ENCODE data around the gene DENND2A. TPM values are rescaled to one million over a fixed set of nuclear protein-coding genes. Genes with fewer than 3 reads are reported as not detected.
"Not testable (repeated sequence)": the region's sequence is repeated elsewhere in the genome, so short reads cannot be mapped to it uniquely, and the experiment has no call there.

DENND2A gene
- total RNA-seq, 1 donor from 2014 or later, result 7.2 TPM

DNA sequence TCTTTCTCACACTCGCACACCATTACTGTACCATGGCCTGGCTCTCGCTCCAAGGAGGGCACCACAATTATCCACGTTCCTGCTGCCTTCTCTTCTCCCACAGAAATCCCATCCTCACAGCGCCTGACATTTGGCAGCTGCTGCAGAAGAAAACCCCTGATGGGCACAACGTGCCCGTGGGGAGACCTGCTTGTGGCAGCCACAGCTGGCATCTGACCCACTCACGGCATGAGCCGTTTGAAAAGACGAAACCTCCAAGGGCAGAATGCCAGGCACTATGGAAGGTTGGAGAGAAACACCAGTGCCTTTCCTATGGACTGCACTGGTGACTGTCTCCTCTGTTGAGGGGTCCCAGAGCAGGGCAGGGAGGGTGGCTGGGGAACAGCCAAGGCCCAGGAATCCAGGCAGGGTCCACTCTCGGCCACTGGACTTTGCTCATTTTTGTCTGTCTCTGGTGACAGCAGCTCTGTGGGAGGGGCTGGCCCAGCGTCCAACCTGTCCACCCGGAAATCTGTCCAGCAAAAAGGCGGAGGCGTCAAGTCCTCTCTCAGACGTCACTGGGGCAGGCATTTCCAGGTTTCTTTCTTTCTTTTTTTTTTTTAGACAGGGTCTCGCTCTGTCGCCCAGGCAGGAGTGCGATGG, 100.4 kb downstream of the DENND2A start:
- intact Hi-C loops (cut with DNase I), result loop anchor here (5.0 kb wide), 1 partner anchor 102 kb away; the partner anchor contains the start of gene DENND2A
- DNase-seq (ENCODE audit: low spot score), result no peak

DNA sequence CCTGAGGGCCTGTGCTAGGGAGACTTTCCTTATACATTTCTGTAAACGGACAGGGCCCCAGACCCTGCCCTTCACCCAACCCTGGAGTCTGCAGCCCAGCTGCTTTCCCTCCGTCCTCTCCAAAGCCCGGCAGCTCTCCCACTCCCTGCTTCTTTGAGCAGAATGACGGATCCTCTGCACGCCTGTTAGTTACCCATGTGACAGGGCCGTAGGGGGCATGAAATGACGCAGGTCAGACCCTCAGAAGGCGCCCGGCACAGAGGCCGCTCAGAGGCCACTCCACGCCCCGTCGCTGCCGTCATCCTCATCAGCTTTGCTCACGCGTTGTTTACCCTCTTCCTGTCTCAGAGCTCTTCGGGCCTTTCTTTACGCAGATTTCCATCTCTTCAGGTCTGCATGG, 101.2 kb downstream of the DENND2A start:
- intact Hi-C loops (cut with DNase I), result loop anchor here (10.0 kb wide), 1 partner anchor 55 kb away; no protein-coding TSS in a partner anchor
- no peak for DNase-seq (ENCODE audit: low spot score)

GRCh38 chr7:140537750-140538482, 102.7 kb downstream of the DENND2A start:
- no peak for DNase-seq (ENCODE audit: low spot score)
- intact Hi-C loops (cut with DNase I), result loop anchor here (10.0 kb wide), 1 partner anchor 57 kb away; no protein-coding TSS in a partner anchor

GRCh38 chr7:140534743-140535142, 105.9 kb downstream of the DENND2A start:
- intact Hi-C loops (cut with DNase I), result loop anchor here (10.0 kb wide), 1 partner anchor 60 kb away; no protein-coding TSS in a partner anchor
- no peak for DNase-seq (ENCODE audit: low spot score)

DNA sequence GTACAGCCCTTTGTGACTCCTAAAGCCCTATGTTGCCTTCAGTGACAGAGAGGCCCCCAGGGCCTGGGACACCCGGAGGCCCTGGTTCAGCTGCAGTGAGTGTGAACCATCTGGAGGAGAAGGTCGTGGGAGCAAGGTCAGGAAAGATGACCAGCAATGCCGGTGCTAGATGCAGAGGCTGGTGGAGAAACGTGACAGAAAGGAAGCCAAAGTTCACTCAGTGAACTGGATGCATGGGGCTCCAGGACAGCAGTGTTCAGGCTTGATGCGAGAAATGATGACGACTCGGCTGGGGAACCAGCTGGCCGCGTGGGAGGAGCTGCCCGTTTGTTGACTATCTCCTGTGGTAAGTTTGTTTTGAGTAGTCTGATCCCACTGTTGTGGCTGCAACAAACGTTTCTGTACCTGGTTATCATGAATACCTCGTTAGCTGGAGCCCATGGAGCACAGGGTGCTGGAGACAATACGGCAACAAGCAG, 107.2 kb downstream of the DENND2A start:
- intact Hi-C loops (cut with DNase I), result loop anchor here (10.0 kb wide), 1 partner anchor 61 kb away; no protein-coding TSS in a partner anchor
- DNase-seq (ENCODE audit: low spot score), result no peak

DNA sequence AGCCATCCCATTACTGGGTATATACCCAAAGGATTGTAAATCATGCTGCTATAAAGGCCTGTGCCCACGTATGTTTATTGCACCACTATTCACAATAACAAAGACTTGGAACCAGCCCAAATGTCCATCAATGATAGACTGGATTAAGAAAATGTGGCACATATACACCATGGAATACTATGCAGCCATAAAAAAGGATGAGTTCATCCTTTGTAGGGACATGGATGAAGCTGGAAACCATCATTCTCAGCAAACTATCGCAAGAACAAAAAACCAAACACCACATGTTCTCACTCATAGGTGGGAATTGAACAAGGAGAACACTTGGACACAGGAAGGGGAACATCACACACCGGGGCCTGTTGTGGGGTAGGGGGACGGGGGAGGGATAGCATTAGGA, 111.2 kb downstream of the DENND2A start:
- intact Hi-C loops (cut with DNase I); DNase-seq (ENCODE audit: low spot score): not testable (repeated sequence)

DNA sequence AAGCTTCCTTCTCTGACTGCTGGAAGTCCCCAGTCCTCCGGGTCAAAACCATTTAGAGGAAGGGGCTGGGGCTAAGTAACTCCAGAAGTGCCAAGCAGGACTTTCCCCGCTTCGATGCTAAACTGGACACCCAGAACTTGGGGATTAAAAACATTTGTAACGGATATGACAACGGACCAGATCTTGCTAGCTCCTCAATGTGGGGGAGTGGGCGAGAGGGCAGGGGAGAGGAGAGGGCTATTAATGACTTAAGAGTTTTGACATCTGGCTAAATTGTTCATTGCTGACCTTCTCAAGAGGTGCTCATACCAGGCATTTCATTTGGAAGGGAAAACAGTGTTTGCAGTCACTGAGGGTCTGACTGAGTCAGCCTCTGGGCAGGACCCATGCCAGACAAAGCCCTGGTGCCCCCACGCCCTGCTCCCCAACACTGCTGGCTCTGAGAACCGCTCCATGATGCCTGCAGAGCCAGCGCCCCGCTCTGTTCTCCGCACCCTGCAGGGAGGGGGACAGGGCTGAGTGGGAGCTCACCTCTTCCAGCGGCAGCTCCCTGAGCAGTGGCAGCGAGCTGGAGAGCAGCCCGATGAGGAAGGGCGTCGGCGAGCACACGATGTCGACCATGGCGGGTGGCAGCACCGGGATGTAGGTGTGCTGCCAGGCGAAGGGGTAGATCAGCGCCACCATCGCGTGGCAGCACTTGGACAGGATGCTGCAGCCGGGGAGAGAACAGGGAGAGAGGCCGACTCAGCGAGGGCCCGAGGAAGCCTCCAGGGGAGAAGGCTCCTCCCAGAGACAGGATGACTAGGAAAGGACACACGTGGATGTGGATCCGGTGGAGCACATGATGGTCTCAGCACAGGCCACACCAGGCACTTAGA, 113.6 kb downstream of the DENND2A start:
- intact Hi-C loops (cut with DNase I), result no loop called here

GRCh38 chr7:140526214-140526613, 114.4 kb downstream of the DENND2A start:
- intact Hi-C loops (cut with DNase I), result no loop called here
- DNase-seq (ENCODE audit: low spot score), result no peak

More for the DNA sequence above, 113.6 kb downstream of the DENND2A start:
- no peak for DNase-seq (ENCODE audit: low spot score)

- DNase-seq (ENCODE audit: low spot score), result no peak
- intact Hi-C loops (cut with DNase I), result no loop called here
These were observed 114.9 kb downstream of the DENND2A start for GRCh38 chr7:140525743-140526142.

- no peak for DNase-seq (ENCODE audit: low spot score)
- intact Hi-C loops (cut with DNase I), result no loop called here
These were observed 119.2 kb downstream of the DENND2A start for GRCh38 chr7:140521421-140521820.

DNA sequence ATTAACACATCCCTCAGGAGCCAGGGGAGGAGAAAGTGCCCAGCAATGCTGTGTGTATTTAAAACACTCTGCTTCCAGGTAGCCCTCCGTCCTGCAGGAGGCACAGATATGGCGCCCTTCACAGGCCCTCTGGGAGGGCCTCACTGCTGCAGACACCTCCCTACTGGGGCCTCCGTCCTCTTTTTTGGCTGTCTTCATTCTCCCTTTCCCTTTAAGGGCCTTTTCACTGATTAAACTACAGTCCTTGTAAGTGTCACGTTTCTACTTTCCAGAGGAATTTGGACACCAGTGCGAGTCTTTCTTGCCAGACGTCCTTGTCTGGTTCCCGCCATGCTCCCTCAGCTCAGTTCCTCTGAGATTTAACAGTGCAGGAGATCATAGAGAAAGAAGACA, 121.6 kb downstream of the DENND2A start:
- DNase-seq (ENCODE audit: low spot score), result no peak

GRCh38 chr7:140518370-140519006, 122.1 kb downstream of the DENND2A start:
- intact Hi-C loops (cut with DNase I), result loop anchor here (1.0 to 5.0 kb wide), 3 partner anchors 41 to 135 kb away; partner anchors contain the start of gene MKRN1
- no peak for DNase-seq (ENCODE audit: low spot score)

More for the DNA sequence above, 121.6 kb downstream of the DENND2A start:
- intact Hi-C loops (cut with DNase I), result loop anchor here (5.0 kb wide), 2 partner anchors 42 to 48 kb away; partner anchors contain the start of gene MKRN1

- DNase-seq (ENCODE audit: low spot score), result peak; percentile 92
- intact Hi-C loops (cut with DNase I), result loop anchor here (1.0 to 5.0 kb wide), 3 partner anchors 40 to 136 kb away; partner anchors contain the start of gene MKRN1
These were observed 122.9 kb downstream of the DENND2A start for GRCh38 chr7:140517546-140518369.

DNA sequence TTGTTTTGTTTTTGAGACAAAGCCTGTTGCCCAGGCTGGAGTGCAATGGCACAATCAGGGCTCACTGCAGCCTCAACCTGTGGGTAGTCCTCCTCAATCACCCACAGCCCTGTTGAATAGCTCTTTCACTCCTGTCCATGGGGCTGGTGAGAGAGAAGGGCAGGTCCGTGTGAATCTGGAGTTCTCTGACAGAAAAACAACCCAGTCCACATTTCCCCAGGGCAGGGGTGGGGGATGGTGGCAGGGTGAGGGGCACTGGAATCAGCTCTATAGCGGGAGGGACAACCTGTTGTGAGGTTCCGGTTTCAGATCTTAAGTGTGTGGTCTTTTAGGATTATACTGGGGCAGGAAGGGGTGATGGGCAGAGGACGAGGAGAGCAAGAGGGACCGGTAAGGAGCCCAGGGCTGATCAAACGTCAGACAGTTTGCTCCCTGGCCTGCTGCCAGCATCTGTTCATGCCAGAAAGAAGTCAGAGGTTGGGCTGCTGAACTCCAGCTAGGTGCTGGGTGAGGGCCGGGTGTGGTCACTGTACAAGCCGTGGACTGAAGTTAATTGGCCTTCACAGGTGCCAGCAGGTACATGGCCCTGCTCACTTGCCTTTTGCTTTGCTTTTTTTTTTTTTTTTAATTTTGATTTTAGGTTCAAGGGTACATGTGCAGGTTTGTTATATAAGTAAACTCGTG, 128.2 kb downstream of the DENND2A start:
- intact Hi-C loops (cut with DNase I), result no loop called here
- no peak for DNase-seq (ENCODE audit: low spot score)

DNA sequence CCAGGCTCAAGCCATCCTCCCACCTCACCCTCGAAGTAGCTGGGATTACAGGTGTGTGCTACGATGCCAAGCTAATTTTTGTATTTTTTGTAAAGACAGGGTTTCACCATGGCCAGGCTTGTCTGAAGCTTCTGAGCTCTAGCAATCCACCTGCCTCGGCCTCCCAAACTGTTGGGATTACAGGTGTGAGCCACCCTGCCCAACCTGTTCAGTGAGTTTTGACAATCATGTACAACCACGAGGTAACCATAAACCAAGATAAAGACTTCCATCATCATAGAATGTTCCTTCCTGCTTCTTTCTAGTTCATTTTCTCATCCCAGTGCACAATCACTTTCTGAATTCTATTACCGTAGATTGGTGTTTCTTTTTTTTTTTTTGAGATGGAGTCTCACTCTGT, 130.8 kb downstream of the DENND2A start:
- intact Hi-C loops (cut with DNase I), result no loop called here
- no peak for DNase-seq (ENCODE audit: low spot score)

DNA sequence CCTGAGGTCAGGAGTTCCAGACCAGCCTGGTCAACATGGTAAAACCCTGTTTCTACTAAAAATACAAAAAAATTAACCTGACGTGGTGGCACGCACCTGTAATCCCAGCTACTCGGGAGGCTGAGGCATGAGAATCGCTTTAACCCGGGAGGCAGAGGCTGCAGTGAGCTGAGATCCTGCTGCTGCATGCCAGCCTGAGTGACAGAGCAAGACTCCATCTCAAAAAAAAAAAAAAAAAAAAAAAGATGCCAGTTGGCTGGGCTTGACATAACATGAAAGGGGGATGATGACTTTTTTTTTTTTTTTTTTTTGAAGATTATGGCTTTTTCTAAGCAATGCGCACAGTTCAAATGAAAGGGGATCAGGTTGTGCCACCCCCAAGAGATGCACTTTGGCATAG, 133.1 kb downstream of the DENND2A start:
- DNase-seq (ENCODE audit: low spot score); intact Hi-C loops (cut with DNase I): not testable (repeated sequence)

- peak; percentile 78 for DNase-seq (ENCODE audit: low spot score)
- intact Hi-C loops (cut with DNase I), result no loop called here
These were observed 133.7 kb downstream of the DENND2A start for GRCh38 chr7:140506788-140507464.

Data from cardiac septum (tissue), 1 donor.